OCI-LY1 (cell line): ENCODE data around the gene FAM234B.

Experiments used
- H2AFZ ChIP-seq: fragments of 200-600 bp; sonication (generic), shearing (Covaris generic); 2 replicates; pipeline ENCODE4 v1.6.0; 2014; ENCODE audit warnings: antibody characterized with exemption, mild to moderate bottlenecking, low read length
- H3F3A ChIP-seq: fragments of 200-600 bp; sonication (generic), shearing (Covaris generic); 2 replicates; pipeline ENCODE4 v1.6.0; 2014; ENCODE audit warnings: mild to moderate bottlenecking, antibody characterized with exemption, low read length, moderate library complexity; ENCODE audit not compliant: insufficient read depth
- H3K27ac ChIP-seq: fragments of 200-600 bp; sonication (generic); 2 replicates; pipeline ENCODE4 v1.5.1; 2014; ENCODE audit warnings: low read length, mixed run types, mild to moderate bottlenecking, low read depth; ENCODE audit not compliant: poor library complexity, severe bottlenecking
- H3K27me3 ChIP-seq: fragments of 200-600 bp; sonication (generic); 2 replicates; pipeline ENCODE4 v1.6.0; 2014; ENCODE audit warnings: antibody characterized with exemption, mild to moderate bottlenecking, low read length, moderate library complexity; ENCODE audit not compliant: insufficient read depth
- H3K36me3 ChIP-seq: fragments of 200-600 bp; sonication (generic); 2 replicates; pipeline ENCODE4 v1.6.1; 2014; ENCODE audit warnings: mild to moderate bottlenecking, antibody characterized with exemption, low read length, moderate library complexity, mixed read lengths; ENCODE audit not compliant: insufficient read depth
- H3K4me1 ChIP-seq: fragments of 200-600 bp; sonication (generic); 2 replicates; pipeline ENCODE4 v1.5.1; 2014; ENCODE audit warnings: mild to moderate bottlenecking, low read length, moderate library complexity; ENCODE audit not compliant: insufficient read depth, severe bottlenecking
- H3K4me2 ChIP-seq: fragments of 200-600 bp; sonication (generic), shearing (Covaris generic); 2 replicates; pipeline ENCODE4 v1.6.1; 2014; ENCODE audit warnings: low read length
- H3K4me3 ChIP-seq: fragments of 200-600 bp; sonication (generic); 2 replicates; pipeline ENCODE4 v1.5.1; 2014; ENCODE audit warnings: low read length, low read depth, mild to moderate bottlenecking, mixed read lengths; ENCODE audit not compliant: poor library complexity, severe bottlenecking
- H3K79me2 ChIP-seq: fragments of 200-600 bp; shearing (Covaris generic); 2 replicates; pipeline ENCODE4 v1.6.1; 2016; ENCODE audit warnings: mixed run types, low read length, mixed read lengths; ENCODE audit not compliant: insufficient read depth
- H3K9ac ChIP-seq: fragments of 200-600 bp; sonication (generic), shearing (Covaris generic); 2 replicates; pipeline ENCODE4 v1.6.1; 2014; ENCODE audit warnings: mild to moderate bottlenecking, low read length, mixed read lengths
- H3K9me2 ChIP-seq: fragments of 200-600 bp; sonication (generic), shearing (Covaris generic); 2 replicates; pipeline ENCODE4 v1.6.1; 2014; ENCODE audit warnings: low read depth, mild to moderate bottlenecking, low read length, mixed read lengths
- H3K9me3 ChIP-seq: fragments of 200-600 bp; shearing (Covaris generic); 2 replicates; pipeline ENCODE4 v1.6.1; 2014; ENCODE audit warnings: low read length, mixed read lengths
- H4K20me1 ChIP-seq: fragments of 200-600 bp; sonication (generic), shearing (Covaris generic); 2 replicates; pipeline ENCODE4 v1.6.0; 2016; ENCODE audit warnings: mild to moderate bottlenecking, low read length; ENCODE audit not compliant: insufficient read depth
- EZH2 ChIP-seq: fragments of 200-600 bp; sonication (generic), shearing (Covaris generic); IDR thresholded peaks from 2 replicates; pipeline ENCODE4 v1.8.0; 2017; ENCODE audit warnings: borderline replicate concordance, mixed run types, mild to moderate bottlenecking, antibody characterized with exemption, low read length, moderate library complexity, mixed read lengths
- TF ChIP-seq, protein P1 (sequence below): fragments of 200-600 bp; sonication (generic), shearing (Covaris generic); IDR thresholded peaks from 2 replicates; pipeline ENCODE4 v1.5.1; 2017; ENCODE audit warnings: mild to moderate bottlenecking, antibody characterized with exemption, low read length, moderate library complexity, mixed read lengths

Gene FAM234B

DNA sequence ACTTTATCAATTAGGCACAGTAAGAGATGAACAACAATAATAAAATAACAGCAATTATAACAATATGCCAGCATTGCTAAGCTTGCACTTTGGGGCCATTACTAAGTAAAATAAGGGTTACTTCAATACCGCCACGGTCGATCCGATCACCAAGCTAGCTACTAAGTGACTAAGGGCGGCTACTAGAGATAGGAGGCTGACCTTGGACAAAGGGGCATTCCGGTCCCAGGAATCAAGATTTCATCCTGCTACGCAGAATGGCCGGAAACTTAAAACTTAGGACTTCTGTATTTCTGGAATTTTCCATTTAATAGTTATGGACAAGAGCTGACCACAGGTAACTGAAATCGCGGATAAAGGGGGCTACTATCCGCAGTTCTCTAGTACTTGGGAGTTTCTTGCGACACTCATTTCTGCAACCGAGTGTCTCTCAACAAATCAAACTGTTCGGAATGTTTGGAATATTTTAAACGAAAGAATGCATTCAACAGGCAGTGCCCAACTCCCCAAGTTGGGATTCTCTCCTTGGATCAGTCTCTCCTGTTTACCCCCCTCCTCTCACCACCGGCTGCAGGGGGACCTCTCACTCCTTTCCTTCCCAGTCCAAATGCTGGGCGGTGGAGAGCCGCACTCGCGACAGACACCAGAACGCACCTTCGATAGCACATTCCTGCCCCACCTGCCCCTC lies 44.8 kb upstream of the FAM234B start:
- Histone ChIP-seq H3K4me2 (peak overlapping the region; percentile 82), H2AFZ (peak overlapping the region; percentile 61; the same call in 1 of the 2 replicates), H3K4me3 (peak overlapping the region; percentile 63), H3K36me3 (no peaks in the 10 kb centered on the region), H3K9me3 (no peaks in the 10 kb centered on the region), H3K79me2 (no peaks in the 10 kb centered on the region), H3K4me1 (peaks cover 15% of the 10 kb centered on the region), H3K9me2 (no peaks in the 10 kb centered on the region), H3F3A (no peaks in the 10 kb centered on the region), H4K20me1 (no peaks in the 10 kb centered on the region), H3K27ac (no peak overlapping the region), H3K9ac (peak overlapping the region; percentile 51; the same call in 1 of the 2 replicates), H3K27me3 (peaks cover 7% of the 10 kb centered on the region; the same call in 1 of the 2 replicates)
- TF ChIP-seq, protein P1, sequence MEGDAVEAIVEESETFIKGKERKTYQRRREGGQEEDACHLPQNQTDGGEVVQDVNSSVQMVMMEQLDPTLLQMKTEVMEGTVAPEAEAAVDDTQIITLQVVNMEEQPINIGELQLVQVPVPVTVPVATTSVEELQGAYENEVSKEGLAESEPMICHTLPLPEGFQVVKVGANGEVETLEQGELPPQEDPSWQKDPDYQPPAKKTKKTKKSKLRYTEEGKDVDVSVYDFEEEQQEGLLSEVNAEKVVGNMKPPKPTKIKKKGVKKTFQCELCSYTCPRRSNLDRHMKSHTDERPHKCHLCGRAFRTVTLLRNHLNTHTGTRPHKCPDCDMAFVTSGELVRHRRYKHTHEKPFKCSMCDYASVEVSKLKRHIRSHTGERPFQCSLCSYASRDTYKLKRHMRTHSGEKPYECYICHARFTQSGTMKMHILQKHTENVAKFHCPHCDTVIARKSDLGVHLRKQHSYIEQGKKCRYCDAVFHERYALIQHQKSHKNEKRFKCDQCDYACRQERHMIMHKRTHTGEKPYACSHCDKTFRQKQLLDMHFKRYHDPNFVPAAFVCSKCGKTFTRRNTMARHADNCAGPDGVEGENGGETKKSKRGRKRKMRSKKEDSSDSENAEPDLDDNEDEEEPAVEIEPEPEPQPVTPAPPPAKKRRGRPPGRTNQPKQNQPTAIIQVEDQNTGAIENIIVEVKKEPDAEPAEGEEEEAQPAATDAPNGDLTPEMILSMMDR: no peak
- no peak for TF ChIP-seq EZH2

DNA sequence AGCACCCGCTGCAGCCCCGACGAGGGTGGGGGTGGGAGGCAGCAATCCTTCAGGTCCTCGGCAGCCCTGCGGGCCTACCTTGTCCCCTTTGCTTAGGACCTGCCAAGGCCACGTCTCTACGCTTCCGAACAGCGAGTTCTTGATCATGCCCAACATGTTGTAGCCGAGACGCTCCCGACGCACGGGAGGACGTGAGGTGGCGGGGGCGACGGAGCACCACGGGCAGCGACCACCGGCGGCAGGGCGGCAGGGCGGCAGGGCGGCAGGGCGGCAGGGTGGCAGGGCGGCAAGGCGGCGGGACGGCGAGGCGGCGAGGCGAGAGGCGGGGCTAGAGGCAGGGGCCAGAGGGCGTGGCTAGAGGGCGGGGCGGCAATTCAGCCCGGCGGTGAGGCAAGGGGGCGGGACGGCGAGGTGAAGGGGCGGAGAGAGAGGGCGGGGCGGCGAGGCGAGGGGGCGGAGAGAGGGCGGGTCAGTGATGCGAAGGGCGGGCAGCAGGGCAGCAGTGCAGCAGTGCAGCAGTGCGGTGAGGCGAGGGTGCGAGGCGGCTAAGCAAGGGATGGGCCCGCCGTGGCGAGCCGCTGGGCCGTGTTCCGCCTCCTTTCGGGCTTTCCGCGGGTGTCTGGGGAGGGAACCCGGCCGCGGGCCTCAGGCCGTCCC lies 44.1 kb upstream of the FAM234B start, which contains the start of gene HEBP1:
TSS of gene HEBP1 (minus strand) at position 307 of the 657 bp plus-strand sequence. CDS start at position 156, 151 bp downstream.
- Histone ChIP-seq H2AFZ (peak within 1 kb of the TSS; percentile 61; the same call in 1 of the 2 replicates), H3K36me3 (no peaks in the 10 kb centered on the region)

DNA sequence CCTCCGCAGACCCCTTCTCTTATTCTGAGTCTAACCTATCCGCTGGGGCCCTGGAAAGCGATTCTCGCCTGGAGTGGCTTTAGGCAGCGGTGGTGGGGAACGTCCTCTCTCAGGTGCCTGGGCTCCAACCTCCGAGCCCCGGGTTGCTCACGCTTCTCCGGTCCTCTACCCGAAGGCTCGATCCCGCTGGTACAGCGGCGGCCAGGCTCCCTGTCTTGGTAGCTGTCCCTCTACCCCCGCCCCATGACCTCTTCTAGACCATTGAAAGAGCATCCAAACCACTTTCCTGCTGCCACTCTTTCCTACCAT lies 43.6 kb upstream of the FAM234B start:
- Histone ChIP-seq H3K27ac (no peak overlapping the region), H3K79me2 (no peaks in the 10 kb centered on the region), H2AFZ (no peak overlapping the region)

More for the DNA sequence above, 44.1 kb upstream of the FAM234B start, which contains the start of gene HEBP1:
- no peaks in the 10 kb centered on the region for H3K9me3 ChIP-seq
- no peaks in the 10 kb centered on the region for H4K20me1 ChIP-seq
- TF ChIP-seq, protein P1: no peak
- peak within 1 kb of the TSS; percentile 63 for H3K4me3 ChIP-seq
- H3F3A ChIP-seq: no peaks in the 10 kb centered on the region
- H3K27me3 ChIP-seq: peaks cover 7% of the 10 kb centered on the region; the same call in 1 of the 2 replicates
- H3K27ac ChIP-seq: no peak within 1 kb of the TSS
- peaks cover 15% of the 10 kb centered on the region for H3K4me1 ChIP-seq
- H3K4me2 ChIP-seq: peak within 1 kb of the TSS; percentile 82
- H3K9ac ChIP-seq: peak within 1 kb of the TSS; percentile 51; the same call in 1 of the 2 replicates
- H3K79me2 ChIP-seq: no peaks in the 10 kb centered on the region
- no peaks in the 10 kb centered on the region for H3K9me2 ChIP-seq

More for the DNA sequence above, 43.6 kb upstream of the FAM234B start:
- H3K36me3 ChIP-seq: no peaks in the 10 kb centered on the region
- H3K9ac ChIP-seq: peak overlapping the region; percentile 24; the same call in 1 of the 2 replicates
- H3K9me3 ChIP-seq: no peaks in the 10 kb centered on the region
- no peaks in the 10 kb centered on the region for H4K20me1 ChIP-seq
- H3K4me2 ChIP-seq: peak overlapping the region; percentile 82
- no peak for TF ChIP-seq EZH2
- TF ChIP-seq, protein P1: no peak
- H3K4me3 ChIP-seq: peak overlapping the region; percentile 63
- H3K9me2 ChIP-seq: no peaks in the 10 kb centered on the region
- H3K27me3 ChIP-seq: peaks cover 7% of the 10 kb centered on the region; the same call in 1 of the 2 replicates
- peaks cover 15% of the 10 kb centered on the region for H3K4me1 ChIP-seq
- no peaks in the 10 kb centered on the region for H3F3A ChIP-seq
